HepG2 (cell line): ENCODE results near the gene DOCK2. TPM values are rescaled to one million over a fixed set of nuclear protein-coding genes. Genes with fewer than 3 reads are reported as not detected.

Experiments used
- ATAC-seq: fragments of 200-7000 bp; cut with Tn5 transposase; 3 replicates; pipeline ENCODE4 v1.9.1; 2020; ENCODE audit warnings: mild to moderate bottlenecking, moderate library complexity
- BruUV-seq: library from RNA; stranded (reverse); fragments of 400-500 nt; replicated peaks from 2 replicates; lab custom pipeline; 2021; lab: Mats Ljungman, UMichigan
- CTCF ChIA-PET: fragments of 300-600 bp; formaldehyde crosslinking; extraction: SDS; loops from one replicate; lab custom pipeline; 2021; ENCODE audit warnings: low total read pairs, inconsistent platforms, low intra/inter-chr PET ratio; lab: Yijun Ruan, JAX
- POLR2A ChIA-PET: fragments of 350-600 bp; sonication (Branson Sonifier 250); formaldehyde crosslinking; loops from one replicate; lab custom pipeline; 2020; ENCODE audit warnings: antibody characterized with exemption, inconsistent platforms; lab: Yijun Ruan, JAX
- DNase-seq: peaks from one replicate; pipeline ENCODE4 v3.0.0-alpha.2; 2015; ENCODE audit warnings: low spot score
- FAIRE-seq: peaks from 3 replicates; lab custom pipeline; 2011; peaks lifted over from hg19 to GRCh38; lab: Jason Lieb, UNC
- H2AFZ ChIP-seq: one replicate; pipeline ENCODE4 v1.6.1; 2011; ENCODE audit warnings: low read length, inconsistent platforms
- H3K27ac ChIP-seq: fragments of 300-600 bp; 3 replicates; pipeline ENCODE4 v1.8.0; 2011; ENCODE audit warnings: mixed run types, mild to moderate bottlenecking, mixed read lengths, low read length, inconsistent platforms; ENCODE audit not compliant: insufficient read depth; ENCODE audit errors: extremely low read length
- H3K27me3 ChIP-seq, 2 experiments: fragments of 200-600 bp in 1 of 2; 2 replicates in 1 of 2; 3 replicates in 1 of 2; pipeline versions ENCODE4 v1.6.0 to v1.8.0; 2011; ENCODE audit warnings: low read length in 2 of 2, mild to moderate bottlenecking in 2 of 2, moderate library complexity in 2 of 2, inconsistent platforms in 1 of 2; ENCODE audit not compliant: insufficient read depth in 2 of 2, control insufficient read depth in 1 of 2
- H3K36me3 ChIP-seq, 2 experiments: fragments of 200-600 bp in 1 of 2; replicated peaks in 1 of 2; 2 replicates in 1 of 2; 3 replicates in 1 of 2; pipeline versions ENCODE4 v1.5.1 to v1.8.0; 2011; ENCODE audit warnings: low read length in 2 of 2, inconsistent platforms in 1 of 2; ENCODE audit not compliant: insufficient read depth in 2 of 2, control insufficient read depth in 1 of 2
- H3K4me1 ChIP-seq: 2 replicates; pipeline ENCODE4 v1.5.1; 2012; ENCODE audit warnings: low read length, inconsistent platforms; ENCODE audit not compliant: insufficient read depth
- H3K4me2 ChIP-seq: 2 replicates; pipeline ENCODE4 v1.6.0; 2011; ENCODE audit warnings: low read depth, low read length, inconsistent platforms
- H3K4me3 ChIP-seq, 3 experiments: fragments of 200-600 bp in 1 of 3; sonication (generic), shearing (Covaris generic) in 1 of 3; replicated peaks in 1 of 3; 2 replicates each; pipeline ENCODE4 v1.5.1; 2011 to 2016; ENCODE audit warnings: low read length in 3 of 3, inconsistent platforms in 2 of 3, low read depth in 2 of 3, mild to moderate bottlenecking in 2 of 3, control low read depth in 1 of 3, mixed read lengths in 1 of 3; ENCODE audit not compliant: insufficient read depth in 1 of 3
- H3K79me2 ChIP-seq: one replicate; pipeline ENCODE4 v1.6.1; 2011; ENCODE audit warnings: low read length, inconsistent platforms; ENCODE audit not compliant: insufficient read depth
- H3K9ac ChIP-seq: 2 replicates; pipeline ENCODE4 v1.6.0; 2011; ENCODE audit warnings: mild to moderate bottlenecking, low read depth, low read length, inconsistent platforms; ENCODE audit not compliant: insufficient read depth
- H3K9me3 ChIP-seq: 2 replicates; pipeline ENCODE4 v1.5.1; 2012; ENCODE audit warnings: mild to moderate bottlenecking, low read length
- H4K20me1 ChIP-seq: 2 replicates; pipeline ENCODE4 v1.6.0; 2011; ENCODE audit warnings: inconsistent platforms, mild to moderate bottlenecking, low read length, moderate library complexity; ENCODE audit not compliant: insufficient read depth
- AHR ChIP-seq: IDR thresholded peaks from 2 replicates; pipeline ENCODE4 v1.6.1; 2018; ENCODE audit warnings: missing genetic modification reagents, missing compliant biosample characterization
- CEBPG ChIP-seq: IDR thresholded peaks from 2 replicates; pipeline ENCODE4 v1.6.1; 2016
- GATA4 ChIP-seq: sonication (generic); IDR thresholded peaks from 2 replicates; pipeline ENCODE4 v1.6.1; 2016; ENCODE audit warnings: antibody characterized with exemption, low read depth, borderline replicate concordance
- HDAC6 ChIP-seq: fragments of 200-600 bp; sonication (generic); IDR thresholded peaks from 2 replicates; pipeline ENCODE4 v1.7.0; 2017; ENCODE audit warnings: mild to moderate bottlenecking, antibody characterized with exemption, low read length, low read depth
- HNRNPL ChIP-seq: fragments of 200-400 bp; formaldehyde crosslinking; IDR thresholded peaks from 2 replicates; pipeline ENCODE4 v1.6.1; 2017; ENCODE audit warnings: mild to moderate bottlenecking, low read depth, low read length
- HNRNPLL ChIP-seq: fragments of 200-400 bp; formaldehyde crosslinking; IDR thresholded peaks from 2 replicates; pipeline ENCODE4 v1.6.1; 2017; ENCODE audit warnings: mild to moderate bottlenecking, low read depth, low read length; ENCODE audit not compliant: poor library complexity, severe bottlenecking
- MED8 ChIP-seq: sonication (generic); formaldehyde crosslinking; IDR thresholded peaks from 2 replicates; pipeline ENCODE4 v1.8.1; 2023; ENCODE audit warnings: mild to moderate bottlenecking, missing genetic modification reagents; ENCODE audit not compliant: insufficient replicate concordance
- MTF1 ChIP-seq: sonication (generic); formaldehyde crosslinking; IDR thresholded peaks from 2 replicates; pipeline ENCODE4 v1.5.0; 2020; ENCODE audit warnings: missing genetic modification reagents
- TGIF2 ChIP-seq: IDR thresholded peaks from 2 replicates; pipeline ENCODE4 v1.6.1; 2016; ENCODE audit warnings: control low read depth, missing compliant biosample characterization
- ZFP41 ChIP-seq: sonication (generic); formaldehyde crosslinking; IDR thresholded peaks from 2 replicates; pipeline ENCODE4 v1.4.0; 2020; ENCODE audit warnings: mild to moderate bottlenecking, missing genetic modification reagents, borderline replicate concordance
- ZNF30 ChIP-seq: sonication (generic); formaldehyde crosslinking; IDR thresholded peaks from 2 replicates; pipeline ENCODE4 v1.5.0; 2020; ENCODE audit warnings: mild to moderate bottlenecking, missing genetic modification reagents
- ZNF337 ChIP-seq: sonication (generic); formaldehyde crosslinking; IDR thresholded peaks from 2 replicates; pipeline ENCODE4 v1.5.1; 2020; ENCODE audit warnings: missing genetic modification reagents, low read depth, mild to moderate bottlenecking, borderline replicate concordance
- ZNF75D ChIP-seq: sonication (generic); formaldehyde crosslinking; IDR thresholded peaks from 2 replicates; pipeline ENCODE4 v1.8.1; 2023; ENCODE audit warnings: missing genetic modification reagents, mild to moderate bottlenecking, borderline replicate concordance
- ZNF768 ChIP-seq: sonication (generic); formaldehyde crosslinking; IDR thresholded peaks from 2 replicates; pipeline ENCODE4 v1.4.0; 2020; ENCODE audit warnings: missing genetic modification reagents
- WGBS: methylation state at CpG from one replicate; pipeline ENCODE4 v1.1.6; 2017; ENCODE audit warnings: low lambda C conversion rate; 5-methylcytosine and 5-hydroxymethylcytosine counted together
- in situ Hi-C: cut with HindIII; loops from 2 replicates; pipeline ENCODE4 v1.10.0; 2017; ENCODE audit warnings: low pct_unique_long_range_greater_than_20kb; ENCODE audit not compliant: extremely low pct_ligation_motif_present
- intact Hi-C: fragments of 100-400 bp; cut with micrococcal nuclease; formaldehyde crosslinking; loops from one replicate; pipeline ENCODE4 v1.10.0; 2022; ENCODE audit not compliant: unreplicated experiment
- polyA plus RNA-seq, 8 experiments: library from polyadenylated mRNA; depleted of rRNA in 3 of 8; stranded (reverse) in 7 of 8; unstranded in 1 of 8; fragments of >200 nt; fragmentation: Illumina TruSeq in 4 of 8; extraction: Trizol in 4 of 8; gene quantifications; 2 replicates each; pipeline versions ENCODE4 v1.2.1 to v1.2.3, GENCODE V29; 2011 to 2016; ENCODE audit warnings: low read depth in 4 of 8, missing spikeins in 1 of 8, mixed read lengths in 1 of 8; ENCODE audit not compliant: insufficient read depth in 1 of 8
- total RNA-seq, 5 experiments: library from RNA; depleted of rRNA; stranded (reverse); fragments of >200 nt; fragmentation: Illumina TruSeq; extraction: Trizol; gene quantifications; 2 replicates each; pipeline ENCODE4 v1.2.3, GENCODE V29; 2016; ENCODE audit warnings: low read depth in 1 of 5

DOCK2 gene
- total and polyA plus RNA-seq, 2 of the 13 experiments (the other 11 are each of a cell fraction or from before 2014, with no cell fraction given), result not detected

DNA sequence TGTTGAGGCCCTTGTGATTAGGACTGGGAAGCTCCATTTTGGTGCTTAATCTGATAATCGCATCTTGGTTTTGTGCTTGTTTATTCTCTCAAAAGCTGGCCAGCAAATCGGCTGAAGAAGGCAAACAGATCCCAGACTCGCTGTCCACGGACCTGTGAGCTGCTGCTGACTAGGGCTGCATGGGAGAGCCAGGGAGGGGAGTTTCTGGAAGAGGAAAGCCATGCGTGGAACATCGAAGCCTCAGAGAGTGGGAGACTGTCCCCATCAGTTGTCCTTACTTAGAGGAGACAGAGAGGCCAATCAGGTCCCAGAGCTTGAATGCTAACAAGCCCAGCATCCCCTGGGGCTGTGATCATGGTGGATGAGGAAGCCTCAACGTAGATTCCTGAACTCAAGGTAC lies 445.6 kb downstream of the DOCK2 start:
- FAIRE-seq (no peak), ATAC-seq (no peak), DNase-seq (no peak)
- in situ Hi-C loops, result no loop called here
- Histone ChIP-seq H3K27me3 (no peaks in the 10 kb centered on the region; a peak in 1 of 5 replicates), H3K9ac (no peak overlapping the region), H3K4me1 (no peaks in the 10 kb centered on the region), H3K27ac (no peak overlapping the region), H2AFZ (no peak overlapping the region), H3K4me2 (no peak overlapping the region), H3K79me2 (no peaks in the 10 kb centered on the region), H4K20me1 (no peaks in the 10 kb centered on the region), H3K36me3 (no peaks in the 10 kb centered on the region), H3K9me3 (no peaks in the 10 kb centered on the region), H3K4me3 (no peak overlapping the region)
- 34% methylated on average over 7 of the region's 7 CpGs for WGBS
- intact Hi-C loops, result no loop called here
- ChIA-PET POLR2A (no interaction called here), CTCF (no interaction called here)
- BruUV-seq, result no TSS peak
- no peak for TF ChIP-seq HNRNPL
- TF ChIP-seq ZNF768, result no peak
- TF ChIP-seq TGIF2 (CRISPR knock-in tag), result no peak
- no peak for TF ChIP-seq GATA4
- no peak for TF ChIP-seq MTF1 (CRISPR knock-in tag)
- TF ChIP-seq ZFP41 (CRISPR knock-in tag), result no peak
- no peak for TF ChIP-seq ZNF337 (CRISPR knock-in tag)
- no peak for TF ChIP-seq MED8 (CRISPR knock-in tag)
- no peak for TF ChIP-seq ZNF75D (CRISPR knock-in tag)
- no peak for TF ChIP-seq HDAC6
- no peak for TF ChIP-seq CEBPG (CRISPR knock-in tag)
- no peak for TF ChIP-seq HNRNPLL
- no peak for TF ChIP-seq ZNF30
- TF ChIP-seq AHR, result no peak
